ENCODE results near the gene TUBB8.

TUBB8 gene
- 0 to 0.10 (median 0) reads per million in 9 experiments for total RNA-seq

- H3K27ac Mint-ChIP-seq: no peak within 1 kb of the TSS
- H3K27me3 Mint-ChIP-seq: peaks cover 8% of the 10 kb centered on the region in 2 donors
- H3K9me3 Mint-ChIP-seq: no peaks in the 10 kb centered on the region
- H3K4me1 Mint-ChIP-seq (ENCODE audit: low read depth in 2 of 2): no peaks in the 10 kb centered on the region
- ATAC-seq (replicated peaks) (no peak), DNase-seq (no peak)
- no peaks in the 10 kb centered on the region for H3K36me3 Mint-ChIP-seq (ENCODE audit: insufficient read depth)
- H3K4me3 Mint-ChIP-seq: no peak within 1 kb of the TSS
Observed at GRCh38 chr10:48996-49395, at the start of gene TUBB8. Gene TUBB8, minus strand, starts transcription at chr10:49296. Its CDS starts 58 bp downstream, at chr10:49238.

- ATAC-seq (replicated peaks): no peak
- no peak for DNase-seq
- Mint-ChIP-seq H3K9me3 (peaks cover 7 to 9% of the 10 kb centered on the region in 2 donors), H3K4me1 (ENCODE audit: low read depth in 2 of 2) (no peaks in the 10 kb centered on the region), H3K27me3 (peaks cover 1 to 12% of the 10 kb centered on the region in 2 donors), H3K27ac (no peak overlapping the region), H3K36me3 (ENCODE audit: insufficient read depth) (peaks cover 2% of the 10 kb centered on the region), H3K4me3 (no peak overlapping the region)
Observed at GRCh38 chr10:96466-96865, 47.4 kb upstream of the TUBB8 start.

GRCh38 chr10:95356-96115 lies 46.4 kb upstream of the TUBB8 start:
- DNase-seq: no peak

GRCh38 chr10:94613-95012 lies 45.5 kb upstream of the TUBB8 start:
- H3K27ac Mint-ChIP-seq: no peak overlapping the region
- ATAC-seq (replicated peaks): no peak

More at GRCh38 chr10:95356-96115, 46.4 kb upstream of the TUBB8 start:
- no peak for ATAC-seq (replicated peaks)
- H3K27ac Mint-ChIP-seq: no peak overlapping the region
- no peaks in the 10 kb centered on the region for H3K4me1 Mint-ChIP-seq (ENCODE audit: low read depth in 2 of 2)
- peaks cover 7 to 9% of the 10 kb centered on the region in 2 donors for H3K9me3 Mint-ChIP-seq
- no peak overlapping the region for H3K4me3 Mint-ChIP-seq
- H3K27me3 Mint-ChIP-seq: peaks cover 0 to 7% of the 10 kb centered on the region in 2 donors
- peaks cover 2% of the 10 kb centered on the region for H3K36me3 Mint-ChIP-seq (ENCODE audit: insufficient read depth)

GRCh38 chr10:92846-93245 lies 43.8 kb upstream of the TUBB8 start:
- H3K9me3 Mint-ChIP-seq: peaks cover 7 to 9% of the 10 kb centered on the region in 2 donors
- no peaks in the 10 kb centered on the region for H3K36me3 Mint-ChIP-seq (ENCODE audit: insufficient read depth)
- ATAC-seq (replicated peaks) (no peak), DNase-seq (no peak)
- peaks cover 2 to 5% of the 10 kb centered on the region in 2 donors for H3K27me3 Mint-ChIP-seq
- no peak overlapping the region for H3K27ac Mint-ChIP-seq
- peaks cover 0 to 6% of the 10 kb centered on the region in 2 donors for H3K4me1 Mint-ChIP-seq (ENCODE audit: low read depth in 2 of 2)
- H3K4me3 Mint-ChIP-seq: no peak overlapping the region

More at GRCh38 chr10:94613-95012, 45.5 kb upstream of the TUBB8 start:
- no peak for DNase-seq
- H3K27me3 Mint-ChIP-seq: peaks cover 2% of the 10 kb centered on the region in 2 donors
- peaks cover 7 to 9% of the 10 kb centered on the region in 2 donors for H3K9me3 Mint-ChIP-seq
- H3K4me3 Mint-ChIP-seq: no peak overlapping the region
- peaks cover 2% of the 10 kb centered on the region for H3K36me3 Mint-ChIP-seq (ENCODE audit: insufficient read depth)
- no peaks in the 10 kb centered on the region for H3K4me1 Mint-ChIP-seq (ENCODE audit: low read depth in 2 of 2)

GRCh38 chr10:92153-92552 lies 43.1 kb upstream of the TUBB8 start:
- Mint-ChIP-seq H3K4me1 (ENCODE audit: low read depth in 2 of 2) (peaks cover 0 to 13% of the 10 kb centered on the region in 2 donors), H3K27me3 (peaks cover 9 to 11% of the 10 kb centered on the region in 2 donors), H3K27ac (no peak overlapping the region), H3K4me3 (no peak overlapping the region), H3K36me3 (ENCODE audit: insufficient read depth) (no peaks in the 10 kb centered on the region), H3K9me3 (peaks cover 7 to 9% of the 10 kb centered on the region in 2 donors)
- DNase-seq (no peak), ATAC-seq (replicated peaks) (no peak)

GRCh38 chr10:91313-91712 lies 42.2 kb upstream of the TUBB8 start:
- DNase-seq (no peak), ATAC-seq (replicated peaks) (no peak)
- Mint-ChIP-seq H3K36me3 (ENCODE audit: insufficient read depth) (no peaks in the 10 kb centered on the region), H3K9me3 (peaks cover under 1 to 7% of the 10 kb centered on the region in 2 donors), H3K4me1 (ENCODE audit: low read depth in 2 of 2) (peaks cover 0 to 16% of the 10 kb centered on the region in 2 donors), H3K27me3 (peaks cover 13 to 15% of the 10 kb centered on the region in 2 donors), H3K4me3 (no peak overlapping the region), H3K27ac (no peak overlapping the region)

GRCh38 chr10:90161-90560 lies 41.1 kb upstream of the TUBB8 start:
- H3K27me3 Mint-ChIP-seq: peaks cover 19 to 27% of the 10 kb centered on the region in 2 donors
- no peak overlapping the region for H3K4me3 Mint-ChIP-seq
- peaks cover 0 to 5% of the 10 kb centered on the region in 2 donors for H3K9me3 Mint-ChIP-seq
- ATAC-seq (replicated peaks) (no peak), DNase-seq (no peak)
- peaks cover 0 to 19% of the 10 kb centered on the region in 2 donors for H3K4me1 Mint-ChIP-seq (ENCODE audit: low read depth in 2 of 2)
- H3K27ac Mint-ChIP-seq: no peak overlapping the region
- H3K36me3 Mint-ChIP-seq (ENCODE audit: insufficient read depth): no peaks in the 10 kb centered on the region

- Mint-ChIP-seq H3K27ac (no peak overlapping the region), H3K4me1 (ENCODE audit: low read depth in 2 of 2) (peaks cover 0 to 19% of the 10 kb centered on the region in 2 donors), H3K4me3 (no peak overlapping the region), H3K9me3 (no peaks in the 10 kb centered on the region), H3K36me3 (ENCODE audit: insufficient read depth) (no peaks in the 10 kb centered on the region), H3K27me3 (peaks cover 20 to 34% of the 10 kb centered on the region in 2 donors)
- ATAC-seq (replicated peaks): no peak
- no peak for DNase-seq
Observed at GRCh38 chr10:89248-89647, 40.2 kb upstream of the TUBB8 start.

GRCh38 chr10:88253-88652 lies 39.2 kb upstream of the TUBB8 start:
- Mint-ChIP-seq H3K27ac (no peak overlapping the region), H3K36me3 (ENCODE audit: insufficient read depth) (no peaks in the 10 kb centered on the region), H3K27me3 (peaks cover 30 to 44% of the 10 kb centered on the region in 2 donors), H3K4me1 (ENCODE audit: low read depth in 2 of 2) (peaks cover 0 to 19% of the 10 kb centered on the region in 2 donors), H3K9me3 (no peaks in the 10 kb centered on the region), H3K4me3 (no peak overlapping the region)
- peak; percentile 55 for ATAC-seq (replicated peaks)
- no peak for DNase-seq

GRCh38 chr10:87177-88080 lies 38.3 kb upstream of the TUBB8 start:
- H3K4me1 Mint-ChIP-seq (ENCODE audit: low read depth in 2 of 2): peaks cover 0 to 19% of the 10 kb centered on the region in 2 donors
- ATAC-seq (replicated peaks) (peak; percentile 67), DNase-seq (no peak)
- peak overlapping the region in 1 of 2 donors; percentile 75 for H3K27ac Mint-ChIP-seq
- H3K4me3 Mint-ChIP-seq: peak overlapping the region in 1 of 2 donors; percentile 36
- no peaks in the 10 kb centered on the region for H3K36me3 Mint-ChIP-seq (ENCODE audit: insufficient read depth)
- no peaks in the 10 kb centered on the region for H3K9me3 Mint-ChIP-seq
- H3K27me3 Mint-ChIP-seq: peaks cover 34 to 51% of the 10 kb centered on the region in 2 donors

- Mint-ChIP-seq H3K27ac (no peak overlapping the region), H3K4me1 (ENCODE audit: low read depth in 2 of 2) (peaks cover 0 to 19% of the 10 kb centered on the region in 2 donors), H3K4me3 (no peak overlapping the region), H3K36me3 (ENCODE audit: insufficient read depth) (no peaks in the 10 kb centered on the region), H3K27me3 (peaks cover 40 to 65% of the 10 kb centered on the region in 2 donors), H3K9me3 (no peaks in the 10 kb centered on the region)
- DNase-seq (no peak), ATAC-seq (replicated peaks) (no peak)
Observed at GRCh38 chr10:86031-86430, 36.9 kb upstream of the TUBB8 start.

- peaks cover 50 to 74% of the 10 kb centered on the region in 2 donors for H3K27me3 Mint-ChIP-seq
- H3K4me3 Mint-ChIP-seq: no peak overlapping the region
- H3K36me3 Mint-ChIP-seq (ENCODE audit: insufficient read depth): no peaks in the 10 kb centered on the region
- DNase-seq (no peak), ATAC-seq (replicated peaks) (no peak)
- H3K9me3 Mint-ChIP-seq: no peaks in the 10 kb centered on the region
- peaks cover 0 to 19% of the 10 kb centered on the region in 2 donors for H3K4me1 Mint-ChIP-seq (ENCODE audit: low read depth in 2 of 2)
- no peak overlapping the region for H3K27ac Mint-ChIP-seq
Observed at GRCh38 chr10:85044-85443, 35.9 kb upstream of the TUBB8 start.
